ENCODE results near the gene MYF6. TPM values are rescaled to one million over a fixed set of nuclear protein-coding genes. Genes with fewer than 3 reads are reported as not detected.

Gene MYF6
- total RNA-seq (2014; rRNA removed), result 29.3 and 29.4 TPM in 2 replicates
- polyA plus RNA-seq (2012), result 11.5 TPM

DNA sequence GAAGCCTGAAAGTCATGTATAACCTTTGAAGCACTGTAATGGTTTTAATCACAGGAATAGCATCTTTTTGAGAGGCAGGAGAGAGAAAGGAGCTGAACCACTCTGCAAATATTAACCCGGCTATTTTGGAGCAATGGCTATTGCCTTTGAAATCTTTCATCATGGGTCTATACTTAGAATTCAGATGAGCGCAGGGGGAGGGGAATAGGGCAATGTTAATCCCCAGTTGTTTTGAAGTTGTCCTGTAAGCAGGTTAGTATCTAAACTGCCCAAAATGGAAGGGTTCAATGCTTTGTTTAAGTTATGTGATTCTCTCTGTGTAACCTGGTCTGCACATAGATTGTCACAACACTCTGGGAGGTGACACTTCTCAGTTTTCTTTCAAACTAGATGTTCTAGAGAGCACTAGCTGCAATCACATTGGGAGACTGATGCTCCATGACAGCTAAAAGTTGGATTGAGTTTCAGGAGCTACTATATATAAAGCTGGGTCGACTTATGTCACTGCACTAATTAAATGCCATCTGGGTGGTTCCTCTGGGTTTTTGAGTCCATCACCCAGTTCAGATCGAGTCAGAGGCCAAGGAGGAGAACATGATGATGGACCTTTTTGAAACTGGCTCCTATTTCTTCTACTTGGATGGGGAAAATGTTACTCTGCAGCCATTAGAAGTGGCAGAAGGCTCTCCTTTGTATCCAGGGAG is at the start of gene MYF6:
TSS of gene MYF6 (plus strand) at position 509 of the 704 bp plus-strand sequence. CDS start at position 595, 86 bp downstream.
- DNase-seq (ENCODE audit: low read depth), result peak; percentile 44

DNA sequence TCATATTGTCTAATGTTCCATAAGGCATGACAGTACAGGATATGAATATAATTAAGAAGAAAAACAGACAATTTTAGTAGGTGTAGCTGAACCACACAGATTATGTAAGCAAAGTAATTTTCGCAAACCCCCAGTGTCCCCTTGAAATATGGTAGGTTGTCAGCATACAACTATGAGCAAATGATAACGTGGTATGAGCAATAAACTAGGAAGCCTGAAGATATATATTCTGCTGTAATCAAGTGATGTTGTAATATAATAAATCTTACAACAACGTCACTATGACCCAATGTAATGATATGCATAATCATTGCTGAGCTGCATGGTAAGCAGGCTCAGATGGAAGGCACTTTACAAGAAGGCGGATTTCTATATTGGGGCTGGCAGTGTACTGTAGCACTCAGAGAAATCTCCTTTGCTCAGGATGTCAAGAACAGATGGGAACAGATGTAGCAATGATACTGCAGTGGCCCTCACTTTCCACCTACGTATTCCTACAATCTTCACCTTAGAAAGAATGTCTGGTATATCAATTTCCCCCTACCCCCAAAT is 47.8 kb upstream of the MYF6 start:
- no peak for DNase-seq (ENCODE audit: low read depth)

DNA sequence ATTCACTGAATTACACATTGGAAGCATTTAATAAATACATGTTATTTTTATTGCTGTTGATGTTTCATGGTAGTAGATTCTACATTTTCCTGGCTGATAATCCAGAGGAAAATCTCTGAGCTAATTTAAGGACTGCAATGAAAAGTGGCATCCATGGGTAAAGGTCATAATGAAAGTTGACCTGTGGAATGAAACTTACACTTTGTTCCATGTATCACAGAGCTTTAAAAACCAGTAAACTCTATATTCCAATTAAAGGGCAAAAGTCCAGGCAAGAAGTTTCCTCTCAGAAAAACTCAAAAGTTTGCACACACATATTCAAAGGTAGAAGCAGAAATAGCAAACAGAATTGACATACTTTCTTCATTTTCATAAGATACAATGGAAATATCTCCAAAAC is 44.8 kb upstream of the MYF6 start:
- no peak for DNase-seq (ENCODE audit: low read depth)

DNA sequence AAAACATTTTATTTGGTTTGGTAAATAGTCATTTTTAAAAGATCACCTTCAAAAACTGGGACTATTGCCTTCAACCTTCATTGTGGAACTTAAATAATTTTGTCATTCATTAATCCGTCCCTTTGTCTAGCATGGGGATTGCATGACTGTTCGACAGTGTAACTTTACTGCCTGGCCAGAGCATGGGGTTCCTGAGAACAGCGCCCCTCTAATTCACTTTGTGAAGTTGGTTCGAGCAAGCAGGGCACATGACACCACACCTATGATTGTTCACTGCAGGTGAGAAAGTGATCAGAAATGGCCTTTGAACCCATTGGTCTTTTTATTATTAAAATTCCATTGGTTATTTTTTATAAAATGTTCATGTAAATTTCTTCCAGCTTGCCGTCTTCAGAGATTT is 37.2 kb upstream of the MYF6 start:
- DNase-seq (ENCODE audit: low read depth), result no peak

DNA sequence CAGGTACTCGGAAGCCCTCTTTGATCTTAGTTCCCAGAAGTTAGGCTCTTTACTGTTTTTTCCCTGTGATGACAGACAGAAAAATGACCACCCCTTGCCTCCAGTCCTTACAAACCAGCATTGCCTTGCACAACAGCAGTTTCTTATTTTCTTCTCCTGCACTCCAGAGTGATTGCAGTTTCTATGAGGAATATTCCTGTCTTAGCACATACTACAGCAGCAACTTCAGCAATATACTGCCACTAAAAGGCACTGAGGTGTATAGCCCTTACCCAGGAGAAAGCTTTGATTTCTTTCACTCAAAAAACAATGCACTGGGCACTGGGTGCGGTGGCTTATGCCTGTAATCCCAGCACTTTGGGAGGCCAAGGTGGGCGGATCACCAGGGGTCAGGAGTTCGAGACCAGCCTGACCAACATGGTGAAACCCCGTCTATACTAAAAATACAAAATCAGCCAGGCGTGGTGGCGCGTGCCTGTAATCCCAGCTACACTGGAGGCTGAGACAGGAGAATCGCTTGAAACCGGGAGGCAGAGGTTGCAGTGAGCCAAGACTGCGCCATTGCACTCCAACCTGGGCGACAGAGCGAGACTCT is 31.3 kb upstream of the MYF6 start:
- peak; percentile 84 for DNase-seq (ENCODE audit: low read depth)

DNA sequence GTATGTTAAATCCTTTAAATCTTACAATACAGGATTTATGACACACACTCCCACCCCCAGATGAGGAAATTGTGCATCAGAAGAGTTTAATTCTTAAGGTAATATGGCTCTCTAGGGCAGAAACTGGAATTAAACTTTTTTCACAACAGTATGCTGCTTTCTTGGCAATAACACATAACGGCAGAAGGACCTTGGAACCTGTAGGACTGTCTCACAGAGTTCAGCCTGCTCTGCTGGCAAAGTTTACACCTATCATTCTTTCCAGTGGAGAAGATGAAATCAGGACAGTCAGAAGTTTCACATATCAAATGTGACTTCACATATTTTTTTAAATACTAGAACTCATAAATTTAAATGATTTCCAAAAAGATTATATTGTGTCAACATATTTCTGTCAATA is 30.6 kb upstream of the MYF6 start:
- DNase-seq (ENCODE audit: low read depth), result no peak

DNA sequence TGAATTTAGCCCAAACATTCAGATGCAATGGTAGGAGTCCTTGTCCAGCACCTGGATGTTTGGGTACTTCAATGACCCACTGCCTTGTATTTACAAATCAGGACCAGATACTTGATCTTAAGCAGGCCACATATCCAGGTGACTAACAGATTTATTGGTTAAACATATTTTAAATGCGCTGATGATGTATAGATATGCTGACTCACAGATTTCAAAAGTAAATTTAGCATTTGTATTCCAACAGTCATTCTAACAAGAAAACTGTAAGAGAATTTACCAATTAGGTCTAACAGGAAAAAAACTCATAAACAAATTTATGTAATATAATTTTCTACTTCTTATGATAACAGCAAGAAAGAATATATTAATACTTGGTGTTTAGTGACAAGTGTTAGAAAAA is 29.4 kb upstream of the MYF6 start:
- no peak for DNase-seq (ENCODE audit: low read depth)

DNA sequence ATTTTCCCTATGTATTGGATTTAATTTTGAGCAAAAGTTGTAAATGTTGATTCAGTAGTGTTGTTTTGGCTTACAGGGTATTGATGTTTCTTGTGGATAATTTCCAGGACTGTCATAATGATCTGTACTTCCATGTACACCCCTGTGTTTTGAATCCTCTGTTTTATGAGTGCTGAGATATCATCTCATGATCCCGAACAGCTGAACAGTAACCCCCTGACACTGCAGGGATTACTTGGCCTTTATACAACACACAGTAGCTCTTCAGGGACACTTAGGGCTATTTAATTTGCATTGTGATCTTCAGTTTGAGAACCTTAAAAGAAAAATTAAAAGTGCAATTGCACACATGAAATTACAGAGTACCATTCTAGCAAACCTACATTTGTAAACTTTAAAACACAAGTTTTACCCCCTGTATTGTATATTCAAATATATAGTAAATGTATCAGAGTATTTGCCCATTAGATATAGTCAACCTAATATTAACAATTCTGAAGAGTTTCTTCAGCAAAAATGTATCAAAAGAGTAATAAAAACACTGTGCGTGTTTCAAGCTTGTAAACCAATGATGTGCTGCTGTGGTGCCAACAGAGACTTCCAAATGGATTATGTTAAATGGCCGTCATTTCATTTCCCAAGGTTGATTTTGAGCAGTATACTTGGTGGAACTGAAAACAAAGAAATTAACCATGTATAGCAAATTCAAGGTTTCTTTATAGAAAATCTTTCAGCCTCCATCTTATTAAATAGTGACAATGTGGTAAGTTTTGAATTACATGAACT is 27.9 kb upstream of the MYF6 start:
- DNase-seq (ENCODE audit: low read depth), result peak; percentile 95

DNA sequence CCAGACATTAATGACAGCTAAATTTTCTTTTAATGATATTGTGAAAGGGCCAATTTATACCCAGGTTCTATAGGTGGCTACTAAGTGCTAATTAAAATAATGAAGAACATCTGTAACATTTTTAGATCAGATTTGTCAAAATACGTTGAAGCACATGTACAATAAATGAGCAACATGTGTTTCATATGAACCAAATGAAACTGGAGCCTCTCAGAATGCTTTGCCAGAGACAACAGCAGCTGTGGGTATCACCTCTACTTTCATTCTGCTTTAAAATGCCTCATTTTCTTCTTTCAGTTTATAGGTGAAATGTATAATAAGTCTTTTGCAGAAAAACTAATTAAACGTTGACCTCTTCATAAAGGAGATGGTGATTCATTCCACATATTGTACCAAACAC is 26.1 kb upstream of the MYF6 start:
- peak; percentile 89 for DNase-seq (ENCODE audit: low read depth)

DNA sequence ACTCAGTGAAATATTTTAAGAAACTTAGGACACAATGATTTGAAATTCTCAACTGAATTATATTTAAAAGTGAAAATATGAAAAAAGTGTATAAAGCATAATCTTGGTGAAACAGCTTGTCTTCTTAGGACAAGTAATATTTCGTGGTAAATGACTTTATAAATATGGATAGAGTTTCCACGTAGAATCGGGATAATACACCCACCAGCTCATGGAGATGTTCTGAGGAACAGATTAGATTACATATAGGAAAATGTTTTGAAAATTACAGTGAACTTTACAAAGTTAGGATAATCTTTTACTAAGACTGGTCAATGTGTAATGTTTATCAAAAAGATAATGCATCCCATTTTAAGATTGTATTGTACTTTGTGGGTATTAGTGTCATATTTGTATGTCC is 25.6 kb upstream of the MYF6 start:
- peak; percentile 61 for DNase-seq (ENCODE audit: low read depth)

DNA sequence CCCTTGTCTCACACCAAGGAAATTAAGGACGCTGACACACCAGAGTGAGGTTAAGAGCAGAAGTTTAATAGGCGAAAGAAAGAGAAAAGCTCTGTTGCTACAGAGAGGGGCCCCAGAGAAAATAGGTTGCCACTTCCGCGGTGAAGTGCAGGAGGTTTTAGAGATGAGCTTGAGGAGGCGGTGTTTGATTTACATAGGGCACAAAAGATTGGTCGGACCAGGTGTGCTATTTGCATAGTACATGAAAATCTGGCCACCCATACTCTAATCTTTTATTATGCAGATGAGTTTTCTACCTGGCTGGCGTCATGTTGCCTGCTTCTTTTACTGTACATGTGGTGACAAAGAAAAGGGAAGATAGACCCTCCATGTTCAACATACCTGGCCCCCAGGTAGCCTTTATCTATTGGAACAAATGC is 23.3 kb upstream of the MYF6 start:
- no peak for DNase-seq (ENCODE audit: low read depth)

DNA sequence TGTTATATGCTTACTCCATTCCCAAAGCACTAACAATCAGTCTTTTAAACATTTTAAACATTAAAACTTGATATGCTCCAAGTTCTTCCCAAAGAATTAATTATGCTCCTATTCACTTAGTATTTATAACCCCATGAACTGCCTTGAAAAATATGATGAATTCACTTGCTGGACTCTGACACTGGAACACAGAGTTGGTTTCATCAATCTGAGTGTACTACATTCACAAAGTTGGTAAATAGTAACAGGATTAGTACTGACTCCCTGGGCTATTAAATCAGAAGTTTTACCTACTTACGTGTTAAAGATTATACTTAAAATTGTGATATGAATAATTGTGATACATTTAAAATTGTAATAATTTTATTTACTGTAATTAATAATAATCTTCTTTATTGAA is 17.3 kb upstream of the MYF6 start:
- no peak for DNase-seq (ENCODE audit: low read depth)

DNA sequence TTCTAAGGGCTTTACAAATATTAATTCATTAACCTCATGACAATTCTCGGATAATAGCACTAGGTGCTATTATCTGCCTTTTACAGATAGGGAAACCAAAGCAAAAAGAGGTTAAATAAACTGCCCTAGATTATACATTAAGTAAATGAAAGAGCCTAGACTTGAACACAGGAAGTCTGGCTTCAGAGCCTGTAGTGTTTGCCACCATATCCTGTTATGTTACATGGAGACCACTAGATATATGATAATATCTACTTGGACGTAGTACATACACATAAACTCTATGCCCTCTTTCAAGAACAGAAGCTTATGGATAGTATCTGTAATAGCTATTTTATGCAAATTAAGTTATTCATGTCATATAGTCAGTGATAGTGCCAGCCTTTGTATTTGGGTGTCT is 16.9 kb upstream of the MYF6 start:
- DNase-seq (ENCODE audit: low read depth), result no peak

DNA sequence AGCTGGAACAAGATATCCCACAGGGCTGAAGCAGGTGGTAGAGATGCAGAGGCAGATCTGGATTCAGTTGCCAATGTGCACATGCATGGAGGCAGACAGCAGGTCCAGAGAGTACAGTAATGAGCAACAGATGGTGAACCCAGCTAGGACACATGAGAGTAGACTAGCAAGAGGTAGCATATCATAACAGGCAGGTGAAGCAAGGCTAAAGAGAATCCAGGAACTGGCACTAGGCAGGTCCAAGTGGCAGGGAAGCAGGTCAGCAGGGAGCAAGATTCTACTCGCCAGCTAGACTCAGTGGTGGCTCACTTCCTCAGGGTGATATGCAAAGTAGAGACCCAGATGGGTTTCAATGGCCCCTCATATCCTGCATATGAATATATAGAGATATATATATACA is 15.3 kb upstream of the MYF6 start:
- DNase-seq (ENCODE audit: low read depth), result peak; percentile 31

DNA sequence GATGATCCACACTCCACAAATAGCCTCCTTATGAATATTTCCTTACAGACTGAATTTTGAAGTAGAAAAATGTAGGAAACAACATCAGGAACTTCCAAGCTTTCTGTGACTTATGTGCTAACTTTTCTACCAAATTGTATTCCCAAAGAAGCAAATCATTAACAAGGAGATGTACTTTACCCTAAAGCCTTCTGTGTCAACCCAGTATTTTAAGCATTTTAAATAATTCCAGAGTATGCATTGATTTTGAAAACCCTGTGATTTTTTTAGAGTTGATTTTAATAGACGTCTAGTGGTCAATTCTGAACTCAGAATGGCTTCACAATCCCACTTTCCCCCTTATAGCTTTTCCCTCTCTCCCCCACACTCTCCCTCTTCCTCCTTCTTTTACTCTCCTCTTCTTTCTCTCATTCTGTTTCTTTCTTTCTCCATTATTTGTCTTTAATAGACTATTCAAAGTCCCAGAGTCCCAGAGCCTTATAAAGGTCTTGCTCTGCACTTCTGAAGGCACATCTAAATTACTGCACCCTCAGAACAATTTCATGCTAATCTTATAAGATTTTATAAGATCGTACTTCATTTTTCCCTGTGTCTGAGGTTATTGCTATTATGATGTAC is 10.1 kb upstream of the MYF6 start:
- peak; percentile 47 for DNase-seq (ENCODE audit: low read depth)

DNA sequence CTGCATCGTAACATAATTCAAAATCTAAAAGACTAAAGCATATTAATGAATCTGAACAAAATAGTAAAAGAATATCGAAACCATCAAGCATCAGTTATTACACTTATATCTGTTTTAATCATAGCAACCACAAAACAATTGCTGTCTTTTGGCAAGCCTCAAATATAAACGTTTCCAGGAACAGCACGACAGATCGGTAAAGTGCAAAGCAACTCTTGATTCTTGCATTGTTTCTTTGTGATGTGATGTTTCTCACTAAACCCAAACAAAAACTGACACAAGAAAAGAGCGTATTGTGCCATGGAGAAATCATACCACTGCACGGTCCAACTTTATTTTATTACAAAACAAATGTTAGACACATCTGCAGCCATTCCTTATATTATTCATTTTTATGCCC is 9.2 kb upstream of the MYF6 start:
- DNase-seq (ENCODE audit: low read depth), result peak; percentile 77

DNA sequence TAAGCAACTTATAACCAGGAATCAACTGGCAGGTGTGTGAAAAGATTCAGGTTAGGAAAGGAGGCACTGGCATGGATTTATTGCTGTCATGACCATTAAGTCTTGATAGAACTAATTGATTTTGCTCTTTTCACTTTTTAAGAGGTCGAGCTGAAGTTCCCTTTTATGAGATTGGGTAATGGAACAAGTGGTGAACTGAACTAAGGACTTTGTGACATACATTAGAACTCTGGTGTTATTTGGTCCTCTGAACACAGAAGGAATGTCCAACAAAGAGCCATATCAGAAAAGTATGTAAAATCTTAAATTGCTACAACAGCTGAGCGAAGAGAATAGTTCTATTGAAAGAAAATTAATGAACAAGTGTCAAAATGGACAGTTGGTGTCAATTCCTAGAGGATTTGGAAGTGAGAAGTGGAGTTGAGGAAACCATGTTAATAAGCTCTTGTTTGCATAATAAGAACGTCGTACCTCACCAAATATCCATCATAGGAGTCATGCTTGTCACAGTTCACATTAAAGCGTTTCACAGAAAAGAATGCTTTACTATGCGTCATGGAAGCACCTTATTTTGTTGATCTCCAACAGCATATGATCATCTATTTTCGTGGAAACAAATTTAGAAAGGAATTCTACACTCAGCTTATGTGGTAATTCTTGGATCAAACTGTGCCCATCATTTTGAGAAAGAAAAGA is 8.4 kb upstream of the MYF6 start:
- peak; percentile 85 for DNase-seq (ENCODE audit: low read depth)

DNA sequence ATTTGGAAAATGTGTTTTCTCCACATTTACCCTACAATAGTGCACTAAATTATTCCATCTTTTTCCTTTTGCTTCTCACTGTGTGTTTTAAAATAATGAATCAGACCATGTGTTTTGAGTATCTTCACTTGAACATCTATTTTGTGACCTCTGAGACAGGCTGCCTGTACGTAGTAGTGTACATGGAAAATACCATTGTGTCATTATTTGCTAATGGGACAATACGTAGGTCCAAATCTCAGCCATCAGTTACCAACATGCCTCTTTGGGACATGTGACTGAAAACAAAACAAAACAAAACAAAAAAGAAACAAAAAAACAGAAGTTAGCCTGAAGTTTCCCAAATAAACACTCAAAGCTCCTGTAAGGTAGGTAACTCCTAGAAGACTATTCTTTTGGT is 7.1 kb upstream of the MYF6 start:
- peak; percentile 69 for DNase-seq (ENCODE audit: low read depth)

DNA sequence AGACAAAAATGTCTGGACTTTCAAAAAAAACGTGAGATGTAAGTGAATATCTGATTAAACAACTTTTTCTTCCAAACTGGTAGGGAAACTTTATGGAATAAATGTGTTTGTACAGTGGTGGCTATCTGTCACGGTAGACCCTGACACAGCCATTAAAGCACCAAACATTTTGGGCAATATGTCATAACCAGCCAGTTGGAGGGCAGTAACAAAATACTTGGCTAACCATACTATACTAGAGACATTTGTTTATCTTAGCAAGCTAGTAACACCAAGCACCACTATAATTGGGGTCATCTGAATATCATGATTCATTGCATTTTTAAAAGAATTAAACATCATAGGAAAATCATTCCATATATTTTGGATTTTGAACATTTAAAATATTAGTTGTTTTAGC is 6.0 kb upstream of the MYF6 start:
- peak; percentile 93 for DNase-seq (ENCODE audit: low read depth)

DNA sequence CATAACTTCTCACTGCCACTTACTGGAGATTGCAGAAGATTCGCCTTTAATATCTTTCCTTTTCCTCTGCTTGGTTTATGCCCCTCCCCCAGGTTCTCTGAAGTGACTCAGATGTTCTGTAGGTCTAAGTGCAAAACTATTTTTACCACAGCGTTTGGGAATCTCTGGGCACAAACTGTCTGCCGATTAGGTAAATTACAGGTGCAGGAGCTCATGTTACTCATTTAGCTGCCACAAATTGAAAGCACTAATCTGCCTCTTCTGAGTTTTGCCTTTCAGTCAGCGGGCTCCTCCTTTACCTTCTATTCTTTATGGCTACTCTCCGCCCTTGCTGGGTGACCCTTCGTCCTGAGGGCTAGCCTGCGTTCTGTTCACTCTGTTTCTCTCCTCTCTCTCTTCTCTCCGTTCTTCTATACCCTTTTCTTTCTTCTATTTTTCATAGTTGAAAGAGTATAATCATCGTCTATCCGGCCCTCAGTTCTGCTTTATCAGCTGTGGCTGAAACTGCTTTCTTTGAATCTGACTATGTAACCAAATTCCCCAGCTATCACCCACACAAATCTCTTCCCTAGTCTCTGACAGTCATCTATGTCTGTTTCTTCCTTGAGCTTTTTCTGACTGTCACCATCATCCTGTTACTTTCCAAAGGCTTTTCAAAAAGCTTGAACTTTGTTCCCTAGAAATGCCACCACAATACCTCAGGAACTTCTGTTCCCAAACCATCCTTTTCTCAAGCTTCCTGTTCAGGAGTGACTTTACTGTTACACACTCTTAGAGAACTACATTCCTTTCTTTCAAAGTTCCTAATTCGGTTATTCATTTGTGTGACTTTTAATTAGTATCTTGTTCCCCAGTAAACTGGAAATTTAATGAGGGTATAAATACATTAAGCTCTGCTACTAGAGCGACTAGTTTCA is 4.3 kb upstream of the MYF6 start:
- peak; percentile 98 for DNase-seq (ENCODE audit: low read depth)

Data from LHCN-M2 (cell line).